Hematopoietic multipotent progenitor cell treated with erythropoietin and hydrocortisone succinate and interleukin-3 and kit ligand, for 15 days (in vitro differentiated cells): Measurements from ENCODE around the gene UBE3C.
"Not testable (repeated sequence)": the region's sequence is repeated elsewhere in the genome, so short reads cannot be mapped to it uniquely, and the experiment has no call there.

Experiments
- DNase-seq: peaks from one replicate; pipeline ENCODE4 v3.0.0-alpha.2; 2015; ENCODE audit warnings: low spot score

The UBE3C gene

DNA sequence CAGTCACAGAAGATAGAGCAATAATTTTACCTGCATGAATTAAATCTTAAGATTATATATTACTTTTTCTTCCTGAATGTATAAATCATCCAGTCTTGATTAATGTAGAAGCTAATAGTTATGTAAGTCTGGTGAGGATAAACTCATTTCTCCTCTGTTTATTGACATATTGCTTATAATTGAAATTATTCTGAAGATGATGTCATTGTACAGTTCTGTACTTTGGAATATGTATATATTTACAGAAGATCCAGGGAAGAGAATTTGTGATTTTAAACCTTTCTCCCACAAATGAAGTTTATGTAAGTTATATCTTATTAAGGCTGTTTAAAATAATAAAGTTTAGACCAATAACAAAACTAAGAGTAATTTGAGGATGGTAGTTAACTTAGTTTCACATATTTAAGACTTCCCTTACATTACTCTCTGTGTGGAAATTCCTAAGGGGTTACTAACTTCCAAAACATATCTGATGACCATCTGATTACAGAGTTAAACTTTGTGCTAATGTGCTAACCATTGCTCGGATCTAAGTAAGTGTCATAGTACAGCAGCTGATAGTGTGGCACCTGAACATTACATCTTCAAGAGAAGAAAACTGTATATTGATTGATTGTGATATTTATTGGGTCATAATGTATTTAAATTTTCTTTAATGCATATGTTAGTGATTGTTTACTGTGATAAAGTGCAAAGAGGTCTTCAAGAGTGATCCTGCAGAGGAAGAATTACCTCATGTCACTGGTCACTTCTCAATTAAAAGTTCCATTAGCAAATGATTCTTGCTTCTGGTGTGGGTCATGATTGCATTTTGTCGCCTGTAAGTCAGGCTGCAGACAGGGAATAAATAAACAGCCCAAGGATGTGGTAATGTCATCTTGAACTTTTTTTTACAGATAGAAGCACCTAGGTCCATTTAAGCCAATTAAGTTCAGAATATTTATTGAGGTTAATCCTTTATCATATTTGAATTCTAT, 96.9 kb downstream of the UBE3C start:
- no peak for DNase-seq

DNA sequence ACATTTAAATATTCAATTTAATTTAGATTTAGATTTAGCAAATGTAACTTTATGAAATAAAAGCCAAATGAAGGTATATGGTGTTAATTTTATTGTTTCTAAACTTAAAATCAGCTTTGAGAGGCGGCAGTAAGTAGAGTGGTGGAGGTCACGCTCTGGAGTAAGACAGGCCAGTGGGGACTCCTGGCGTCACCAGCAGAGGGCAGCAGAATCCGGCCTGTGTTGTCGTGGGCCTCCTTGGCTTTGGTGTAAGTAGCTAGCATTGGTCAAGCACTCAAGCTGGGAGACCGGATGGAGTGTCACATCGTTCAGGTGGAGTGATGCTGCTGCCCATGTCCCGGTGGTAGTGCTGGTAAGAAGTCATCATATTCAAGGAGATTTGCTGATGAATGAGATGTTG, 99.4 kb downstream of the UBE3C start:
- DNase-seq: no peak

DNA sequence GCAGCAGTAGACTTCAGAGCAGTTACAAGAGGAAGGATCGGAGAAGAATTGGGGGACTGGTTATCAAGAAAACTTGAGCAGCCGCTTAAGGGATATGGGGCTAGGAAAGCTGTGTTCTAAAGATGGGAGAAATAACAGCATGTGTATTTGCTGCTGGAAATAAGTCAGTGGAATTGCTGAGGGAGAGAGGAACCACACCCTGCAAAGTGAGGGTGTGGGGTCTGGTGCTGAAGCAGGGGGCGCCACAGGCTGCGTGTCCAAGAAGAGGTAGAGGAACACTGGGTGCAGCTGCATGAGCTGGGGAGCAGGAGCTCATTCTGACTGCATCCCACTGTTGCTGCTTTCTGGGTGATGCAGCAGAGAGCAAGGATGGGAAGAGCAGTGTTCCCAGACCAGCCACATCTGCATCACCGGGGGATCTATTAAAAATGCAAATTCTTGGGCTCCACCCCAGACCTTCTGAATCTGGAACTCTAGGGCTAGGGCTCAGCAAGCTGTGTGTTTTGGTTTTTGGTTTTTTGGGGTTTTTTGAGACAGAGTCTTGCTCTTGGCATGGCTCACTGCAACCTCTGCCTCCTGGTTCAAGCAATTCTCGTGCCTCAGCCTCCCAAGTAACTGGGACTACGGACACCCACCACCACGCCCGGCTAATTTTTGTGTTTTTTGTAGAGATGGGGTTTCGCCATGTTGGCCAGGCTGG, 101.0 kb downstream of the UBE3C start:
- DNase-seq: no peak

DNA sequence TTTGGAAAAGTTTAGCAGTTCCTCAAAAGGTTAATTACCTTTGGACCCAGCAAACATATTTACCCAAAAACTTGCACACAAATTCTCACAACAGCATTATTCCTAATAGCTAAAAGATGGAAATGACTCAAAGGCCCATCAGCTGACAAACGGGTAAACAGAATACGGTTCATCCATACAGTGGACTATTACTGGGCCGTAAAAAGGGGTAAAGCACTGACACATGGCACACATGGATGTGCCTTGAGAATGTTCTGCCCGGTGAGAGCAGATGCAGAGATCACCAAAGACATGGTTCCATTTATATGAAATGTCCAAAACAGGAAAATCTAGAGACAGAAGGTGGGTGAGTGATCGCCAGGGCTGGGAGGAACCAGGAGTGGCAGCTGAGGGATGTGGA, 102.9 kb downstream of the UBE3C start:
- no peak for DNase-seq

DNA sequence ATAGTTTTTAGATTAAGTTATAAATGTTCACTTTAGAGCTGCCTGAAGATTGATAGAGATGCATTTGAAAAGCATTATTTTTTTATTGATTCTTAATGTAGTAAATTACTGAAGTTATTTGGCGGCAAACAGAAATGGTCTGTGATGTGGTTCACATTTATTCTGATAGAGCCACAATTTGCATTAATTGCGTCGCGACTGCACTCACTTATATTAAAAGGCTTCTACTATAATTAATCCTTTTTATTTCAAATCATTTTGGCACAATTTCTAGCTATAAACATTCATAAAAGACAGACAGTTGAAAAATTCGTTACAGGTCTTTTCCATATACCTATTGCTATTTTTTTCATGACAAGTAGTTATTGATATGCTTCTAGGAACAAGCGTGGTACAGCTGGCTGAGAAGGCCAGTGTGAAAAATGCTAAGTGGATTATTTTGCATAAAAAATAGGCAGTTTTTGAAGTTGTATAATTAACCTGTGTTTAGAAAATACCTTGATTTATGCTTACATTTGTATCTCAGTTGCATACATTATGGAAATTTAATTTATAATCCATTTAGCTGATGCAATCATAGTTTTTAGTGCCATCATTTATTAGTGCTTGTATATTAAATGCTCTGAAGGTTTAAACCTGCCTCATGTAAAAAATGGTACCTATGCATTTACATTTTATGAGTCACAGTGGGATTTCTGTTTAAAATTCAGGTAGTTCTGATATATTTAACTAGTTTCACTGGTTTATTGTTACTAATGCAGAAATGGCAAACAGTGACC, 106.0 kb downstream of the UBE3C start:
- no peak for DNase-seq

DNA sequence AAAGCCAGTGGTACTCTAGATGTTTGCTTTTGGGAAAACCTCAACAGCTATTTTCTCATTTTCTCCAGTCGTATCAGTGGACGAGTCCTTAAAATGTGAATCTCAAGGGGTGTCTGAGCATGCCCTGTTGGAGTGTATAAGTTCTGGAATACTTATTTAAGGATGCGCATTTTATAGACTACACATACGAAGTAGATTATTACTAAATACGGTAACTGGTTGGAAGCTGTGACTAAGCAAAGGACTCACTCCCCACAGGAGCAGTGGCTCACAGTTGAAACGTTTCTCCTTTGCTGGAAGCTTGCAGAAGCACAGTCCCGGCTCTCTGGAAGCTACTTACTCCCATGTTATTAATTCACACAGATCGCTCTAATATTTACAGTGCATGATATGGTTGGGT, 107.3 kb downstream of the UBE3C start:
- DNase-seq: no peak

DNA sequence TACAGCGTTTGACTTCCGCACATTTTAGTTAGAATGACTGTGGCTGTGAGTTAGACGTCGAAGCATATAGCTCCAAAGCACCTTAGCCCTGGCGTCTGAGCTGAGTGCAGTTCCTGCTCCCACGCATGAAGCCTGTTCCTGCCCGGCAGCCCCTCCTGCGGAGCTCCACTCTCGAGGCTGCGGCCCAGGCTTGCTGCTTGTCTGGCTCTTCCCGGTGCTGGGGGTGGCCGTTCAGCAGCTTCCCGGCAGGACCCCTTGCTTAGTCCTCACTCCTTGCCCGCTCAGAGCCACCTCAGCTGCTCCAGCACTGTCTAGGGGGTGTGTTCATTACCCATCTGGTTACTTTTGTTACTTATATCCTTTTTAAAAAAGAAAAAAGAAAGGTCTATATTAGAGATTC, 109.9 kb downstream of the UBE3C start:
- DNase-seq: no peak

DNA sequence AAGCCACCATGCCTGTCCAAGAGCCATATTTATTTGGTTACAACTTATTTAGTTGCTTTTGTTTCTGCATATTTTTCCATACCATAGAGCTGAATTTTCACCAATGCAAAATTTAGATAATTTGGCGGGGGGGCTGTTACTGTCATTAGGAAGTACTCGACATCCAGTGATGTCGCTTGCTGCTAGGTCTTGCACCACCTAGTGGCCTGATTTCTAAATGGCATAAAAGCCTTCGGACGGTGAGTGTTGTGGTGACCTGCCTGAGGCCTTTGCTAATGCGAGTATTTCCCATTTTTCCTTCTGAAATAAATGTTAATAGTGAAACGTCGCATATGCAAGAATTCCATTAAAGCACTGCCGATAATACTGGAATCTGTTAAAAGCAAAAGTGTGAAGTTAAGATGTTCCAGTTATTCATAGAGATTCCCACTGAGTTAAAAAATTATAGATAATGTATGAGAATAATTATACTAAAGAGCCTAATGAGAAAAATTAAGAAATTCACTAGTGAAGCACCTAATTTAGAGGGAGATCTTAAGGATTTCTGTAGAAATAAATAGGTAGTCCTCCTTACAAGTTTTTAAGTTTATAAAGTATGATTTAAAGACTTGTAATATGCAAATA, 112.0 kb downstream of the UBE3C start:
- peak; percentile 77 for DNase-seq

DNA sequence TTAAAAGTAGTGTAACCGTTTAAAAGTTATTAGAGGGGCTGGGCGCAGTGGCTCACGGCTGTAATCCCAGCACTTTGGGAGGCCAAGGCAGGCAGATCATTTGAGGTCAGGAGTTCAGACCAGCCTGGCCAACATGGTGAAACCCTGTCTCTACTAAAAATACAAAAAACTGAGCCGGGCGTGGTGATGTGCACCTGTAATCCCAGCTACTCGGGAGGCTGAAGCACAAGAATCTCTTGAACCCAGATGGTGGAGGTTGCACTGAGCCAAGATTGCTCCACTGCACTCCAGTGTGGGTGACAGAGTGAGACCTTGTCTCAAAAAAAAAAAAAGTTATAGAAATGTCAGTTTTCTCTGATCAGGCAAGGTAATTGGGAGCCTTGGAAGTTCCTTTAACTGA, 113.1 kb downstream of the UBE3C start:
- DNase-seq: not testable (repeated sequence)

DNA sequence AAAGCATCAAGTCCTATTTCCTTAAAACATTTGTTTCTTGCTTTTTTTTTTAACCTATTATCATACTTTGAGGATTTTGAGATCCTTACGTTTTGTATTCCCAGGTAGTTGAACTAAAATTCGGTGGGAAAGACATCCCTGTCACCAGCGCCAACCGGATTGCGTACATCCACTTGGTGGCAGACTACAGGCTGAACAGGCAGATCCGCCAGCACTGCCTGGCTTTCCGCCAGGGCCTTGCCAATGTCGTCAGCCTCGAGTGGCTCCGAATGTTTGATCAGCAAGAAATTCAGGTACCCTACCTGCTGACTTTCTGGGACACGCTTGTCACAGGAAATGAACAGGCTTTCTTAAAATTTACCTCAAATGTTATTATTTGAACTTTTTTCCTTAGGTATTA, 115.1 kb downstream of the UBE3C start:
- DNase-seq: no peak

DNA sequence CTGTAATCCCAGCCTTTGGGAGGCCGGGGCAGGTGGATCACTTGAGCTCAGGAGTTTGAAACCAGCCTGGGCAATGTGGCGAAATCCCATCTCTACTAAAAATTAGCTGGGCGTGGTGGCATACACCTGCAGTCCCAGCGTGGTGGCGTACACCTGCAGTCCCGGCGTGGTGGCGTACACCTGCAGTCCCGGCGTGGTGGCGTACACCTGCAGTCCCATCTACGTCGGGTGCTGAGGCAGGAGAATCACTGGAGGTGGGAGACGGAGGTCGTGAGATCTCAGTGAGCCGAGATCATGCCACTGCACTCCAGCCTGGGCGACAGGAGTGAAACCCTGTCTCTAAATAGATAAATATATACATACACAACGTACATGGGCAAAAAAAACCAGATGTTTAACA, 116.1 kb downstream of the UBE3C start:
- DNase-seq: not testable (repeated sequence)

DNA sequence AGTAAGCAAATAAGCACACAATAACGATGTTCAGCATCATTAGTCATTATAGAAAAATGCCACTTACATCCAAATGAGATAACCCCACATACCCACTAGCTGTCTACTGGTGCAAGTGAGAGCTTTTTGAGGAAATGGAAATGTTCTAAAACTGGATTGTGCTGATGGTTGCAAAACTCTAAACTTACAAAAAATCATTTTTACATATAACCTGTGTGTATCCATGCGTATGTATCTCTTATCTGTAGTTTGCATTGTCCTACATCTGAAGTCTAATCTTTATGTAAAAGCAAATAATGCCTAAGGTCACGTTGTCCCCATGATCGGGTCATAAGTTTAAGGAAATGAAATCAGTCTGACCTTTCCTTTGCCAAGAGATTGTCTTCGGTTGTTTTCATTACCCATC, 116.5 kb downstream of the UBE3C start:
- DNase-seq: no peak

DNA sequence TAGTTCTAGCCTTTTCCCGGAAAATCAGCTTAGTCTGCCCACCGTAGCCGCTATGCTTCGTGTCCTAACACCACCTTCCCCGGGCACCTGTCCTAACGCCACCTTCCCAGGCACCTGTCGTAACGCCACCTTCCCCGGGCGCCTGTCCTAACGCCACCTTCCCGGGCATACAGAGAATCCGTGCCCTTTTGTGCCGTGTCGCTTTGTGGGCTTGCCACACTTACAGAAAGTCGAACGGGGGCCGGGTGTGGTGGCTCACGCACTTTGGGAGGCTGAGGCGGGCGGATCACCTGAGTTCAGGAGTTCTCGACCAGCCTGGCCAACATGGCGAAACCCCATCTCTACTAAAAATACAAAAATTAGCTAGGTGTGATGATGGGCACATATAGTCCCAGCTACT, 124.4 kb downstream of the UBE3C start:
- DNase-seq: no peak

DNA sequence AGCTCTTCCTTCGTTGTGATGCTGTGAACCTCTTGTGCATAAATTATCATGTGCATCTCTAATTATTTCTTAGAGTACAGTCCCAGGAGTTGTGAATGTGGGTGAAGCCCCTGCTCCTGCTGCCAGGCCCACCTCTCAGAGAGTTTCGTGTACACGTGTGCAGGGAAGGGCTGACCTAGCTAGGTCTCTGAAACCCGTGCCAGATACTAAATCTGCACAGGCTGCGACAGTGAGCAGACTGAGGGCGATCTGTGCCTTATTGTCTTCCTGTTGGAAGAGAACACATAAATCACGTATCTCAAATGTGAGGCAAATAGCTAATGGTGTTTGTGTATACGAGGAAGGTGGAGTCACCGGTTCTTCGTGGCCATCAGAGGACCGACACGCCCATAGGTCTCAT, 126.3 kb downstream of the UBE3C start:
- no peak for DNase-seq

DNA sequence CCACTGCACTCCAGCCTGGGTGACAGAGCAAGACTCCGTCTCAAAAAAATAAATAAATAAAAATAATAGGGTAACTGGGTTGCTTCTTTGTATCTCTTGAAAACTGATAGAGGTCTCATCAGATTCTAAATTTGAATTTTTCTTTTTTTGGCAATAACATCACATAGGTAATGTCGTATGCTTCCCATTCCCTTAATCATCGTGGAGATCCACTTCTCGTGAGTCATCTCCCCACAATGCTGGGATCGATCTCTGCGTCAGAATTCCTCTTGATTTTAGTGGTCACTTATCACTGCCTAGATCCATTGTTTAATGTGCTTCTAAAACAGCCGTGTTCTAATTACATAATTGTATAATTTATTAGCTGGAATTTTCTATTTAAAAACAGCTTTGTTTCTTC, 127.5 kb downstream of the UBE3C start:
- DNase-seq: no peak

DNA sequence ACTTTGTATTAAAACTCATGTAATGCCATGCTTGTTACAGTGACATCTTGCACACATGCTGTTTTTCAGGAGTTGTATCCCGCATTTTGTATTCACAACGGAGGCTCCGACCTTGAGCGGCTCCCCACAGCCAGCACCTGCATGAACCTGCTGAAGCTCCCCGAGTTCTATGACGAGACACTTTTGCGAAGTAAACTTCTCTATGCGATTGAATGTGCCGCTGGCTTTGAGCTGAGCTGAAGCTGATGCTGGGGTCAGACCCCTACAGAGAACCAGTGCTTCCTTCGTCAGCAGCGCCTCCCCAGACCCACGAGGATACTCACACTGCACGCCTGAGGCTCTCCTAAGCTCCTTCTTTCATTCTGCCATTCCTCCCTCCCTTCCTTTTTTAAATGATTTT, 128.8 kb downstream of the UBE3C start:
- no peak for DNase-seq

DNA sequence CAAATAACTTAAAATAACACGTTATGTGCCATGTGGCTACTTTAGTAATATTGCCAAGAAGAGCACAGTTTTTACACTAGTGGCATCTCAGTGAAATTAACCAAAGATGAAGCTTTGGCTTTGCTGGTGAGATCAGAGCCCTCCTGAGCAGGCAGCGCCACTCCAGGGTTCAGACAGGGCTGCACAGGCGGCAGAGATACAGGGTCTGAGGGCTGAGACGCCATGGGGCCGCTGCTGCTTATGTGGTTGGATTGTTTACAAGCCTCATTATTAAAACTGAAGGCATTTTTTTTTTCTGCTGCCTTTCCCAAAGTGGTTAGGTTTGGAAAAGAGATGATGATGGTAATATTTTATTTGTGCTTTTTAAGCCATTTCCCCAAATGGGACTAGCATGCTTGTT, 129.2 kb downstream of the UBE3C start:
- no peak for DNase-seq

DNA sequence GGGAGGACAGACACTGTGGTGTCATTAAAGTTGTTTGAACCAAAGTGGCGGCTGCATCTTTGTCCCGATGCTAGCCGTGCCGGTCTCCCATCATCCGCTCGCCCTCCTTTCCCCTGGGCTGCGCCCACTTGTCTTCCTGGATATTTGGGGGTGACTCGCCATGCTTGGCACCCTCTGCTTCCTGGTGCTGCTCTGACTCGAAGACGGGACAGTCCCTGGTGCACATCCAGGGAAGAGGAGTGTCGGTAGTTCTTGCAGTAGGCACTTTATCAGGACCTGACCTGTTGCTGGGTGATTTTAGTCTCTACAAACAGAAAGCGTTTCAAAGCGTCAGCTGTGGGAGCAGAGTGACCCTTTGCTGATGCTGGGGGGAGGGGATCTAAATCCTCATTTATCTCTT, 129.8 kb downstream of the UBE3C start:
- no peak for DNase-seq

DNA sequence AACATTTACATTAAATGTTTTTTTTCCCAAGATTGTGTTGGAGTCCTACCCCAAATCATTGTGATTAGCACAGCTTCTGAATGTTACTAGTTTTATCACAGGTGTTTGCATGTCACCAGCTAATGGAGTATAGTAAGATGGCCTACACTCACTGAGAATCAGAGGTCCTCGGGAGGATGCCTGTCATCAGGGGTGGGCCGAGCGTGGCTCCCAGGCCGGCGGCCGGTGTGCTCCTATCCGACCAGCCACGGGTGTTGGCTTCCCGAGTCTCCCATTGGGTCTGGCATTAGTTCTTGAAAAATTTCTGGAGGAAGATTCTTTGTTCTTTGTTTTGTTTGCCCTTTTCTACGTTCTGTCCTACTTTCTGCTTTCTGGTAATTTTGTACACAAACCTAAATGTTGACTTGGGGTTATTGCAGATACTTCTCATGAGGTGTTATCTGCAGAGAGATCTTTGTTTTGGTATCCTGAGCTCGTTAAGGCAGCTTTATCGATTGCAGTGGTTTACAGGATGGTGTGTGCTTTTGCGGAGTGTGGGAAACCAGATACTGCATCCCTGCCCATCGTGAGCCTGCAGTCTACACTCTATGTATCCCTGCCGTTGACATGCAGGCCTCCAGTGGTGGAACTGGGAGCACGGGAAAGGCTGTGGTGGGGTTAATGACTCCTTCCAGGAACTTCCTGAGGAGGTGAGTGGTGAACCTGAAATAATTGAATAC, 130.8 kb downstream of the UBE3C start:
- DNase-seq: no peak

DNA sequence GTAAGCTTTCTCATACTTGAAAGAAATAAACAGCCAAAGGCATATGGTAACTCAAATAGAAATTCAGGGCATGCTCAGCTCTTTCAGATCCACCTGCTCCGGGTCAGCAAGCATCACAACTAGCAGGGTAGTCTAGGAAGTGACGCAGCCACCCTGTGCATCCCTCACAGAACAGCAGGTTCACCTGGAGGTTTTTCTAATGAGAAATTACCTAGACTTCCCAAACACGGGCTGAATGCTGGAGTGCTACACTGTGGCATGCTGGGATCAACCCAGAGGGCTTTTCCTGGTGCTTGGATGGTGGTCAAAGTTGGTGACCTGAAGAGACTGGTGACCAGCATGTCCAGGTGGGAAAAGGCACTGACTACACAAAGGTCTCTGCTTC, 131.3 kb downstream of the UBE3C start:
- DNase-seq: no peak

DNA sequence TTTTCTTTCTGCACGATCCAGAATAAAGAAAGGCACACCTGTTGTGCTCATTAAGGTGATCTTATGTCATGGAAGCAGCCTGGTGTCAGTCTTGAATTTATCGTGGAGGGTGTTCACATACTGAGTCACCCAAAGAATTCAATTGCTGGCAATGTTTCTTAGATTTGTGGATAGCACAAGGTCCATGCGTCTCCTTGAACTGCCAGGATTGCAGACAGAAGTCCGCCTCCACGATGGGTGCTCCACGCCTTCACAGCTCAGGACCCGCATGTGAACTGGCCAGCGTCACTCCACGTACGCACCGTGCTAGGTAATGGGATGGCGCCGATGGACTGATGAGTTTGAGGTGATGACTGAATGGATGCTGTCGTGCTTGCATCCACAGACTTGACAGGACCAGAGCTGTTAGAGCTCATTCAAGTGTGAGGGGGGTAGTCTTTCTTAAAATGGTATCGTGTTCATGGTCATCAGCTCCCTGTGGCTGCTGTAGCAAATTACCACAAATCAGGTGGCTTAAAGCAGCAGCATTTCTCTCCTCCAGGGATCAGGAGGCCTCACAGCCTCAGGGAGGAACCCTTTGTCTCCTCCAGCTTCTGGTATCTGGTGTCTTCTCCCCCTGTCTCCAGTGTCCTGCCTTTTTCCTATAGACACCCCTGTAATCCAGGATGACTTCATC, 132.7 kb downstream of the UBE3C start:
- no peak for DNase-seq
